Smooth muscle cell (in vitro differentiated cells): Measurements from ENCODE around the gene MOB3B. TPM values are rescaled to one million over a fixed set of nuclear protein-coding genes. Genes with fewer than 3 reads are reported as not detected.

Source experiments
- DNase-seq: peaks from one replicate; lab custom pipeline; 2025; ENCODE audit not compliant: unreplicated experiment; lab: John Stamatoyannopoulos, UW
- H2AFZ ChIP-seq: fragments of 200-600 bp; sonication (generic); 2 replicates; pipeline ENCODE4 v1.6.0; 2016; ENCODE audit warnings: antibody characterized with exemption, low read depth, mild to moderate bottlenecking
- H3F3A ChIP-seq: fragments of 200-600 bp; sonication (generic); 2 replicates; pipeline ENCODE4 v1.6.0; 2017; ENCODE audit warnings: antibody characterized with exemption, low read depth
- H3K27ac ChIP-seq: fragments of 200-600 bp; sonication (generic); 2 replicates; pipeline ENCODE4 v1.5.1; 2016; ENCODE audit warnings: low read depth, mild to moderate bottlenecking
- H3K27me3 ChIP-seq: fragments of 200-600 bp; sonication (generic); 2 replicates; pipeline ENCODE4 v1.6.1; 2016; ENCODE audit warnings: low read depth, mild to moderate bottlenecking
- H3K36me3 ChIP-seq: fragments of 200-600 bp; sonication (generic); 2 replicates; pipeline ENCODE4 v1.5.1; 2016; ENCODE audit warnings: low read depth
- H3K4me1 ChIP-seq: fragments of 200-600 bp; sonication (generic); 2 replicates; pipeline ENCODE4 v1.5.1; 2016; ENCODE audit warnings: low read depth
- H3K4me2 ChIP-seq: fragments of 200-600 bp; sonication (generic); 2 replicates; pipeline ENCODE4 v1.6.0; 2016; ENCODE audit warnings: mild to moderate bottlenecking
- H3K4me3 ChIP-seq: fragments of 200-600 bp; sonication (generic); 2 replicates; pipeline ENCODE4 v1.5.1; 2016; ENCODE audit warnings: mild to moderate bottlenecking
- H3K79me2 ChIP-seq: fragments of 200-600 bp; sonication (generic); 2 replicates; pipeline ENCODE4 v1.6.0; 2016; ENCODE audit warnings: low read depth, mild to moderate bottlenecking
- H3K9ac ChIP-seq: fragments of 200-600 bp; sonication (generic); 2 replicates; pipeline ENCODE4 v1.6.0; 2016; ENCODE audit warnings: low read depth
- H3K9me3 ChIP-seq: fragments of 200-600 bp; sonication (generic); replicated peaks from 2 replicates; pipeline ENCODE4 v1.5.1; 2016; ENCODE audit warnings: low read depth
- H4K20me1 ChIP-seq: fragments of 200-600 bp; sonication (generic); 2 replicates; pipeline ENCODE4 v1.6.0; 2016; ENCODE audit warnings: low read depth
- CTCF ChIP-seq: fragments of 200-600 bp; sonication (generic); IDR thresholded peaks from 2 replicates; pipeline ENCODE4 v1.5.1; 2017; ENCODE audit warnings: borderline replicate concordance, mild to moderate bottlenecking, antibody characterized with exemption; ENCODE audit not compliant: insufficient read depth, poor library complexity, severe bottlenecking
- WGBS: methylation state at CpG from one replicate; pipeline ENCODE4 v1.1.7; 2016; ENCODE audit warnings: low lambda C conversion rate; 5-methylcytosine and 5-hydroxymethylcytosine counted together
- polyA plus RNA-seq: library from polyadenylated mRNA; unstranded; fragments of >200 nt; fragmentation: Nextera tagmentation; extraction: Ambion mirVana; gene quantifications from 2 replicates; pipeline ENCODE4 v1.2.1, GENCODE V29; 2016
- total RNA-seq: library from RNA; depleted of rRNA; stranded (reverse); fragments of >200 nt; gene quantifications from 2 replicates; pipeline ENCODE4 v1.2.3, GENCODE V29; 2014

The MOB3B gene
- total and polyA plus RNA-seq, 2 experiments from 2014 or later: 1.7 to 5.8 TPM

GRCh38 chr9:27391040-27391895 is 138.3 kb downstream of the MOB3B start:
- Histone ChIP-seq H3K4me3 (no peak overlapping the region), H4K20me1 (no peaks in the 10 kb centered on the region), H3K27me3 (peaks cover 28% of the 10 kb centered on the region), H2AFZ (no peak overlapping the region), H3K27ac (no peak overlapping the region), H3K79me2 (no peaks in the 10 kb centered on the region), H3F3A (no peaks in the 10 kb centered on the region), H3K9ac (no peak overlapping the region), H3K4me2 (no peak overlapping the region), H3K9me3 (no peaks in the 10 kb centered on the region), H3K36me3 (no peaks in the 10 kb centered on the region), H3K4me1 (peaks cover 35% of the 10 kb centered on the region)
- 88% methylated on average over 9 of the region's 9 CpGs for WGBS
- no peak for DNase-seq
- no peak for TF ChIP-seq CTCF

GRCh38 chr9:27388150-27388549 is 141.5 kb downstream of the MOB3B start:
- H3K36me3 ChIP-seq: no peaks in the 10 kb centered on the region
- DNase-seq: no peak
- H4K20me1 ChIP-seq: no peaks in the 10 kb centered on the region
- no peak overlapping the region for H2AFZ ChIP-seq
- TF ChIP-seq CTCF: no peak
- H3K4me1 ChIP-seq: peaks cover 10% of the 10 kb centered on the region
- no peaks in the 10 kb centered on the region for H3K9me3 ChIP-seq
- no peak overlapping the region for H3K4me3 ChIP-seq
- peaks cover 38% of the 10 kb centered on the region for H3K27me3 ChIP-seq
- H3K9ac ChIP-seq: no peak overlapping the region
- H3K4me2 ChIP-seq: no peak overlapping the region
- H3K27ac ChIP-seq: no peak overlapping the region
- H3F3A ChIP-seq: no peaks in the 10 kb centered on the region
- H3K79me2 ChIP-seq: no peaks in the 10 kb centered on the region
- WGBS: 93% methylated on average over 2 of the region's 2 CpGs

GRCh38 chr9:27387722-27388121 is 141.9 kb downstream of the MOB3B start:
- TF ChIP-seq CTCF: no peak
- Histone ChIP-seq H4K20me1 (no peaks in the 10 kb centered on the region), H3K4me2 (no peak overlapping the region), H2AFZ (no peak overlapping the region), H3F3A (no peaks in the 10 kb centered on the region), H3K4me3 (no peak overlapping the region), H3K27me3 (peaks cover 34% of the 10 kb centered on the region), H3K9me3 (no peaks in the 10 kb centered on the region), H3K27ac (no peak overlapping the region), H3K36me3 (no peaks in the 10 kb centered on the region), H3K9ac (no peak overlapping the region), H3K4me1 (peaks cover 6% of the 10 kb centered on the region), H3K79me2 (no peaks in the 10 kb centered on the region)
- WGBS: 92% methylated on average over 3 of the region's 3 CpGs
- DNase-seq: no peak
